HG02938 (cell line): ENCODE data around the gene AP4B1.
A peak's percentile ranks its signal among the peaks of the same experiment; 100 is the strongest.

ENCODE experiments used
- ATAC-seq: cut with Tn5 transposase; IDR thresholded peaks from one replicate; pipeline ENCODE4 v1.9.1; 2021; ENCODE audit warnings: mild to moderate bottlenecking, moderate library complexity; ENCODE audit not compliant: unreplicated experiment

The AP4B1 gene

DNA sequence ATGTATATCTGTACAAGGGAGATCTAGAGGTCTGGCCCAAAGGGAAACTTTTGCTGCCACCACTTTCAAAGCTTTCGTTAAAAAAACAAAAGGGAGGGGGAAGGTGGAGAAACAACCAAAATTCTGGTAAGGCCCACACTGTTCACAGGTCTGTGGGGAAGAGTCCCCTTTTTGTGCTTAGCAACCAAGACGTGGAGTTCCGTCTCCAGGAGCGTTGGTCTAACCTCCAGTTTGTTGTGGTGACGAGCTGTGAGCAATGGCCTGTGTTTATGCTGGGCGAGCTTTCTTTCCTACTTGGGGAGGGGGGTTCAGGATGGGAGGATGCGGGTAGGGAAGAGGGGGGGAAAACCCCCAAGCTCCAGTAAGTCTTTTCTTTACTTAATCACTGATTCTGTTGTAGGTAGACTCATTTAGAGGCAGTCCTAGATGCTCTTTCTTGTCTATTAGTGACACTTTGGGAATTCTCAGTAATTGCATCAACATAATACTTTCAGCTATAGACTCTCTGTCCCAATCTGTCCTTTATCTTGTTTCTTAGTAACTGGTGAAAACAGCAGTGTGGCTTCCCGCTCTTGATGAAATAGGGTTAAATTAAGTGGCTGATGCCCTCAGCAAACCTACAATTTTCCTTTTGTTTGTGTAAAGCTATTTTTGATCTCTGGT, 26.0 kb upstream of the AP4B1 start:
- ATAC-seq = peak; percentile 54

DNA sequence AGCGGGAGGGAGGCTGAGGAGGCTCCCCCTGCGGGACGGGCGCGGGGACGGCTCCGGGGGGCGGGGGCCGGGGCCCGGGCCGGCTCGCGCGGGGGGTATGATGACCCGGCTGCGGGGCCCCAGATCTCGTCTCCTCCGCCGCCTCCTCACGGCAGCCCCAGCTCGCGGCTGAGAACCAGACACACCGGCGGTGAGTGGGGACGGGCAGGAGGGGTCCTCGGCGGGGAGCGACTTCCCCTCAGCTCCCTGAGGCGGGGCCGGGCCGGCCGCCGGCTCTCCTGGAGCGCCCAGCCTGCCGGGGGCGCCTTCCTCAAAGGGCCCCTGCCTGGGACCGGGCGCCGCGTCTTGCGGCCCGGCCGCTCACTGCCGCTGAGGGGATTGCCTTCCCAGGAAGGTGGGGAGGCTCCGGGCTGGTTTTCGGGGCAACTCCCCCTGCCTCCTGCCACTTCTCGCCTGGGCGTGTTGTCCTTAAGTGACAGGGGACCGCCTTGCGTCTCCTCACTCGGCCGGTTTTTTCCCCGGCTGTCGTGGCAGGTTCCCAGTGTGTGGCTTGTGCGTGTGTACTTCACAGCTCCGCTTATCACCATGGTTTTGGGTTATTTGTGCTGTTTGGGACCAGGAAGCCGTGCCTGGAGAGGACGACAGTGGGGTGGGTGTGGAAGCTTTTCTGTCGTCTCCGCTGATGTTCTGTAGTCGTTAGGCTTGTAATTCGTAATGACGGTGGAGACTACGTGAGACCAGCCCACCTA, 25.3 kb upstream of the AP4B1 start:
- peak; percentile 20 for ATAC-seq

DNA sequence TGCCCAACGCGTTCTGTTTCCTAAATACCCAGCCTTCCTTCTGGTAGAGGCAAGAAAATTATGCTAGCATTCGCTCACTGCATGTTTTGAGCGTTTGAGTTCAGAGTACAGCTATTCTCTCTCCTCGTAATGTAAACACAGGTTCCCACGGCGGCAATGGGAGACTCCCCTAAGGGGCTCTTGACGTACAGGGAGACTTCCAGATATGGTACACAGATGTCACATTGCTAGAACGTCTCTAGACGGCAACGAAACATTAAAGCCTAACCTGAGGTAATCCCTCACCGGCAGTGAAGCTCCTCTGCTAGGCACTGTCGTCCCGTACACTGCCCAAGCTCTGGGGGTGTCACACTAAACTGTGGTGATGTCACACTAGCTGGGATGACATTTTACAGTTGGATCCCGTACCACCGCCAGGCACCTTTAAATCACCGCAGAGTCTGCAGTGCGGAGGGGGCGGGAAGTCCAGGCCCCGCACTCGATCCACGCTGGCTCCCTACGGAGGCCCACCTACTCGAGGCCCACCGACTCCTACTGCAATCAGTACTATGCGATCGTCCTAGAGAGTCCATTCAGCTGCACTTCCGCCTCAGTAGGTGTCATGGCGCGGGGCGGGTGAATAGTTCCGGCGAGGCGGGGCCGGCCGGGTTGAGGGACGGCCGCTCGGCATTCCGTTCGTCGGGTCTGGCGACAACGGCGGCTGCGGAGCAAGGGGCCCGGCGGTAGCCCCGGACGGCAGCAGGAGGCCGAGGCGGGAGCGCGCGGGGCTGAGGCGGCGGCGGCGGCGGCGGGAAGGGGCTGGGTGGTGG, 24.5 kb upstream of the AP4B1 start, which contains the start of gene HIPK1:
HIPK1 (plus strand) TSS at position 384 of the 809 bp plus-strand sequence.
- ATAC-seq = peak; percentile 52

DNA sequence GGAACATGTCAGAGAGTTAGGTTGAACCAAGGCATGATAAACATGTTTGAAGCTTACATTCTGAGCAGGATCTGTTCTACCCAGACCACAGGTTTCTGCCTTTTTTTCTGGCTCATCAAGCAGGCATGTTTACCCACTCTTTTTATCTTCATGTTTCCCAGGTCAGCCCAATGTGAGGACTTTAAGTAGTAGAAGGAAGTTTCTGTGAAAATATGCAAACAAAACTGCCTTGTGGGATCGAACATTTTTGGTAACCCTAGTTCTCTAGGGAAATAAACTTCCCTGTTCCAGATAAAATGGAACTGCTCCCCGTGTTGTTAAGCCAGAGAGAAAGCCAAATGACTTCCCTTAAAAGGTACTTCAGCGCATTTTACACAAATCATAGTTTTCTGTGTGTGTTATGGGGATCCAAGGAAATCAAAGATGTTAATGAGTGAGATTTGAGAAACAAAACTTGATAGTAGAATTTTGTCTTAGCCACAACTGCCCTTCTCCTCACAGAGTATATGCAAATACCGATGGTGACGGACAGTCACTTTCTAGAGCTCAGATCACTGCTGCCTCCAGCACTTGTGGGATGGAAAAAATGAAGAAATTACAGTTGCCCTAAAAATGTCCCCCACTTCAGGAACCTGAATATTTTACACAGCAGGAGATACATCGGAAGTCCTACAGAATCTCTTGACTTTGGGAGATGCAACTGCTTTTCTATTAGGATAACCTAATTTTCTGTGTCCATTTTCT, 23.8 kb upstream of the AP4B1 start:
- ATAC-seq = peak; percentile 30

DNA sequence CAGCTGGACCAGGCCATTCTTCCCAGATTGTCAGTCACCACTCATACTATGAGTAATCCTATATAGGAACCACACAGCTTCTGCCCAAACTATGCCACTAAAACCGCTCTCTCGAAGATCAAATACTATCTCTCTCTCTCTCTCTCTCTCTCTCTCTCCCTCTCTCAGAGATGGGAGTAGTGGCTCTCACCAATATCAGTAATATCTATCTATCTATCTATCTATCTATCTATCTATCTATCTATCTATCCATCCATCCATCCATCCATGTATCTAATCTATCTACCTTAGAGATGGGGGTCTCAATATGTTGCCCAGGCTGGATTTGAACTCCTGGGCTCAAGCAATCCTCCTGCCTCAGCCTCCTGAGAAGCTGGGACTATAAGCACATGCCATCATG, 19.9 kb upstream of the AP4B1 start:
- ATAC-seq = no peak

DNA sequence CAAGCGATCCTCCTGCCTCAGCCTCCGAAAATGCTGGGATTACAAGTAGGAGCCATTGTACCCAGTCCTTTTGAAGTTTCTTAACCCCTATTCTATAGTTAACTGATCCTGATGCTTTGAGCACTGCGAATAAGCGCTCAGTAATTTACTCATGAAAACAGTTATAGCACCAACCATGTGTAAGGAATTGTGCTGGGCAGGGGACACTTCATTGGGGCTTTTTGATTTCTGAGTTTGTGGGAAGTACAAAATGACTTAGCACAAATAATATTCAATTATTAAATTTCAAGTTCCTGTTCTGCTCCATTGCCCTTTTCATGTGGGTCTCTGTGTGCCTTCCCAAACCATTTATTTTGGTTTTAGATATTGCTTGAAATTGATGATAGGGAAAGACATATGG, 18.4 kb upstream of the AP4B1 start:
- ATAC-seq = no peak

DNA sequence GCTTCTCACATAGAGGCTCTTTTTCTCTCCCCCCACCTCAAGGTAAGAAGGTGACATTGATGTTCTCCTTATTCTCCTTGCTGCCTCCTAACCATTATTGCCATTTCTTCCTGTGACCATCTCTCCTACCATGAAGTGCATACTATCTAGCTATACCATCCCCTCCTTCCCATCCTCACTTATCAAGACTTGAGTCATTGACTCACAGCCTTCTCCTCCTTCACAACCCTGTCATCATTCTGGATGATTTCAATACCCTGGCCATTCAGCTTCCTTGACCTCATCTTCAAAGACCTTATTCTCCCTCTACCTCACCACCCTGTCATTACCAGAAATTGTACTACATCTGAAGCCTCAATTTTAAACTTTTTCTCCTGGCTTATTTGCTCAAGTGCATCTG, 13.6 kb upstream of the AP4B1 start:
- no peak for ATAC-seq

DNA sequence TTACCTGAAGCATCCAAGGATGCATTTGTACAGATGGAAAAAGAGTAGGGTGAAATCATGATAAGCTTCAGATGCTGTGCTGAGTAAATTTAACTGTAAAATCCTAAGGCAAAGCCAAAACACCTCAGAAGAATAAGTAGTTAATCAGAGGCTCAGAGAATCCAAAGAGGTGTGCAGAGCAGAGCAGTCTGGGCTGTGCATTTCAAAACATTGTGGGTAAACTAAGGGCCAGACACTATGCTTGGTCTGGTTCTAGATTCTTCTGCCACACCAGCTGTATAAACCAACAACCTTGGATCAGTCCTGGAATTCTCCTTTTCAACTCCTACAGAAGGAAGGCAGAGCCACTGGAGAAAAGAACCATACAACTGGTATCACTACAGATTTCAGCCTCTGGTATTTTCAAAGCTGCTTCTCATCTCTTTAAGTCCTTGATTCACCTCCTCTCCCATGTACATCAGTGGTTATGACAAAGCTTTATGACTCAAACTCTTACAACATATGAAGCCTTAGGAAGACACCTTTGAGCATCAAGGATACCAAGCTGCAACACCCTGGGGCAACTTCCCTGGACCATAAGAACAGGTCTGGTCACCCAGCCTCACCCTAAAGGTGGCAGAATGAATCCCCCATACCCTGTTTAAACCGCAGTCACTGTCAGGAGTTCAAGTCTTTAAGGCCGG, 12.9 kb upstream of the AP4B1 start:
- ATAC-seq = no peak

DNA sequence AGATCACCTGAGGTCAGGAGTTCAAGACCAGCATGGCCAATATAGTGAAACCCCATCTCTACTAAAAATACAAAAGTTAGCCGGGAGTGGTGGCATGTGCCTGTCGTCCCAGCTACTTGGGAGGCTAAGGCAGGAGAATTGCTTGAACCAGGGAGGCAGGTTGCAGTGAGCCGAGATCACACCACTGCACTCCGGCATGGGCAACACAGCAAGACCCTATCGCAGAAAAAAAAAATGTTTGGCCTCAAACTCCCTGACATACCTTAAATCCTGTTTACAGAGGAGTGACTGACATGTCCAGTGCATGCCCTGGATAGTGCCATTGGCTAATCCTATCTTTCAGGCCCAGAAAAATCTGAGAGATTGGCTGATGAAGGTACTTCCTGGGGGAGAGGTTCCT, 12.4 kb upstream of the AP4B1 start:
- ATAC-seq = no peak

DNA sequence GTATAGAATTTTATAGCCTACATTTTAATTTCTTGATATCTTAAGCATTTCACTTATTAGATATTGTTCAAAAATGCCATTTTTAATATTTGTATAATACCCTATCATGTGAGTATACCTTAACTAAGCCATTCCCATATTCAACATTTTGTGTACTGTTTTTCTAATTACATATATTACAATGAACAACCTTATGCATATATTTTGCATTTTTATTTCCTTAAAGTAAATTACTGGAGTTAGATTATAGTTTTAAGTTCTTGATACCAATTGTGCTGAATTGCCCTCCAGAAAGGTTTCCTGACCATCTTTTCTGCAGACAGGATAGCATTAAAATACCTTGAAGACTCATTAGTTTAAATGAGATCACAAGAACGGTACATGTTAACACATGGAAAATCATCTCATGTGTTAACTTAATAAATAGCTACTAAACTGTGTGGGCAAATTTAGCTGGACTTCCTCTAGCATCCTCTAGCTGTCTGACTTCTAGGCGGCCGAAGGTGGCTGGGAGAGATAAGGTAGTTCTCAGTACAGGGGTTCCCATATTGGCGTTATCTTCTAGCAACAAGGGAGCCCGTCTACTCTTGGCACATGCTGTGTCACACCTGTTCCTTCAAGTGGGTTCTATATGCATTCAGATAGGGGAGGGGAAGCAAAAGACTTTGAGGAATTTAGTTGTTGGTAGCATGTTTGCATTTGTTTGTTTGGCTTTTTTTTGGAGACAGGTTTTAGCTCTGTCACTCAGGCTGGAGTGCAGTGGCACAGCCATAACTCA, 9.5 kb upstream of the AP4B1 start:
- ATAC-seq = no peak

DNA sequence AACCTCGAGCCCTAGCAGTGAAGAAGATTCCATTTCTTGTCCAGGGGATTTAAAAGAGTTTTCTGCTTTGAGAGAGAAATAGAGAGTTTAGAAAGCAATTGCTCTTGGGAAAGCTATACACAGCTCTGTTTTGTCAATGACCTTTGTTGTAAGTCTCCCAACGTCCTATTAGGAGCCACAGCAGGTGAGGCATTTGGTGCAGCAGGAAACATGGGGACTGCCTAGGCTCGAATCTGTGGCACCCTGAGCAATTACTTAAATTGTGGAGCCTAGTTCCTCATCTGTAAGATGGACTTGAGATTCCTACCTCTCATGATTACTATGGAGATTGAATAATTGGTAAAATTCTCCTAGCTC, 8.7 kb upstream of the AP4B1 start:
- ATAC-seq = no peak

DNA sequence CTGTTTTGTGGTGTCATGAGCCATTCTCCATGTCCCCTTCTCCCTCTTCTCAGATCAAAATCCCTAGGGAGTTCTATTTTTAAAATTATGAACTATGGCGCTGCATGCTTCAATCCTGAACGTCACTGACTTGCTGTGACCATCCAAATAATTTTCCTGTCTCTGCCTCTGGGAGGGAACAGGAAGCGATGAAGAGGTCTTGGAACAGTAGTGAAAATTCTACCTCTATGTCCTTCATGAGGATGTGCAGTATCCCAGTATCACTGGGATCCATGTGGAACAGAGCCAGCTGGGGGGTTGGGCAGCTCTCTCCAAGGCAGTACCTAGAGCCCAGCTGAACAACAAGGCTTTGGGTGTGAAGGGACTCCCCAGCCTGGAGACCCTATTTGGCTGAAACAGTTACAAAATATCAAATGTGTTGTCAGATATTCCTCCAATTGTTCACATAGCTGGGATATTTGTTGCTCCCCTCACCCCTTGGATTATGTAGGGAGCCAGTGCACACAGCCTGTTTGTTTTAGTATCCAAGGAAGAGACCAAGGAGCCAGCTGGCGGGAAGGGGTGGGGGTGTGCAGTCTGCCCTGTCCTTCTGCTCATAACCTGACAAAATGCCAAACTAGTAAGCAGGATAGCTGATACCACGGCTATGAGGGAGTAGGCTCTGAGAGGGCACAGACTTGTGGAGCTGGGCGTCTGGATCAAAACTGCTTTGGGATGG, 8.2 kb upstream of the AP4B1 start:
- ATAC-seq = no peak

DNA sequence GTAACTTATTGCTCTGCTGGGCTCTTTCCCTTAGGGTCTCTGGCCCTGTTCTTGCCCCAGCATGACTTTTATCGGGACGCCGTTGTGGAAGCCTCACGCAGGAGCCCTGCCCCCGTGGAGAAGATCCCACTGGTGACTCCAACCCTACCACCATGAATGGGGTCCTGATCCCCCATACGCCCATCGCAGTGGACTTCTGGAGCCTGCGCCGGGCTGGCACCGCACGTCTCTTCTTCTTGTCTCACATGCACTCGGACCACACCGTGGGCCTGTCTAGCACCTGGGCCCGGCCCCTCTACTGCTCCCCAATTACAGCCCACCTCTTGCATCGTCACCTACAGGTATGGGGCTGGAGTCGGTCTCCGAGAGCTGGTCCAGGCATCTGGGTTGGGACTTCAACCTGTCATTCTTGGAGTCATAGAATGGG, 849 bp upstream of the AP4B1 start:
- ATAC-seq = peak; percentile 2

DNA sequence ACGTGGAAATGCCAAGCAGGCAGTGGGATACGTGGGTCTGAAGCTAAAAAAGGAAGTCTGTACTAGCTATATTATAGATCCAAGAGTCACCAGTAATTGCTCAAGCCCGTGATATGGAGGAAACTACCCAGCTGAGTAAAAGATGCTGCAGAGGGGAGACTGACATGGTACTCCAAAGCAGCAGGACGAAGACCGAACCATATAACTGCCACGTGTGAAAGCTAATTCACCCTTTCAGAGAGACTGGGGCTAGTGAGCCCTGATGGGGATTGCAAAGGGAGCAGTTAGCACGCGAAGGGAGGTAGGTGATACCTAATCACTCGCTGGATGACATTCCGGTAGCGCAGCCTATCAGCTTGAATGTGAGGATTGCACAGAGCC, 316 bp downstream of the AP4B1 start:
- ATAC-seq = peak; percentile 27

DNA sequence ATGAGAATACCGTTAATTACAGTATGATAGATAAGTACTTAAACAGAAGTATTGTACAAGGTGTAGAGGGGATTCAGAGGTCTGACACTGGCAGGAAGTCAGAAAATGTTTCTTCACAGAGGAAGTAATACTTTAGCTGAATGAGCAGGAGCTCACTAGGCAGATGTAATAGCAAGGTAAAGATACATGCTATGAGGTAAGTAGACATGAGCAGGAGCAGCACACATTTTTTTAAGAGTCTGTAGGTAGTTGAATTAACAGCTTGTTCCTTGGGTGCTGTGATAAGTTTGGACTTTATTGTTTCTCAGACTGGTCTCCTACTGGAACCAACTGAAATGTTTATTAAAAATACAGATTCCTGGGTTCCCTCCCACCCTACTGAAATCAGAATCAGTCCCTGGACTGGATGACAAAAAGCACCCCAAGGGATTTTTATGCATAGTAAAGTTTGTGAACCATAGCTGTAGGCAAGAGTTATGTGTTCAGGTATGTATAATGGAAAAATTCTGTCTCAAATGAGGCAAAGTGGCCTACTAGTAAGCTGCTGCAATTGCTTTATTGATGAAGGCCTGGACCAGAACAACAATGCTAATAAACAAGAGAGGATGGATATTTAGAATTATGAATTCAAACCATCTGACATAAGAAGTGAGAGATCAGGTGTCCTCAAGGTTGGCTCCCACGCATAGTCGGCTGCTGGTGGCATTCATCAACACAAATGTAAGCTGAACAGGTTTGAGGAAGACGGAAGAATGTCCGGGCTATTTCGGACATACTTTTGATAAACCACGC, 902 bp downstream of the AP4B1 start:
- ATAC-seq = no peak

DNA sequence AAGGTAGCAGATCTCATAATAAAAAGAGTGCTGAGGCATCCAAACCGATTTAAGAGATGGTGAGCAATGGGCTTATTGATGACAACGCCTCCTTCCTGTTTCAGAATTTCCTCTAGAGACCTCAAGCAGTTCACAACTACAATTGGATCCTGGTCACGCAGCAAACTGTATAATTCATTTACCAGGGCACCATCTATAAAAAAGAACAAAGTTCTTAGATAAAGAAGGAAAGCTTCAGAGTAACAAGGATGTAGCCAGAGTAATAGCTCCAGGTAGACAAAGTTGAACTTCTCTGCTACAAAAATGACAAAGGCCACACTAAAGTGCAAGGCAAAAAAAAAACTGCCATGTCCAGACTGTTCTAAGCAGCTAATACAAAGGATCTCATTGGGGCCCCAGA, 3.4 kb downstream of the AP4B1 start:
- ATAC-seq = no peak

DNA sequence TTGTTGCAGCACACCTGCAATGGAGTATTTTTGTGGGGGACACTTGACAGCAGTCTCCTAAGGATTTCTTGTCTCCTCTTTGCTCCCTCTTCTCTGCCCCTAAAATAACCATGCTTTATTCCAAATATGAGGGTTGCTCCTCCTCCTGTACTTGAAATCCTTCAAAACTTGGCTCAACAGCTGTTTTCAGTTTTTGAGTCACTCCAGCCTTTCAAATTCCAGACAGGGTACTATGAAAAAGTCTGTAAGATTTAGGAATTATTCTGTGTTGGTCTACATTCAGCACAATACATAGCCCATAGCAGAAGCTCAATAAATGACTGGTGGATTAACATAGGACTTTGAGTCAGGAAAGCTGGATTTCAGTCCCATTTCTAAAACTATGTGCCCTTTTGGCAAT, 5.5 kb downstream of the AP4B1 start:
- no peak for ATAC-seq

DNA sequence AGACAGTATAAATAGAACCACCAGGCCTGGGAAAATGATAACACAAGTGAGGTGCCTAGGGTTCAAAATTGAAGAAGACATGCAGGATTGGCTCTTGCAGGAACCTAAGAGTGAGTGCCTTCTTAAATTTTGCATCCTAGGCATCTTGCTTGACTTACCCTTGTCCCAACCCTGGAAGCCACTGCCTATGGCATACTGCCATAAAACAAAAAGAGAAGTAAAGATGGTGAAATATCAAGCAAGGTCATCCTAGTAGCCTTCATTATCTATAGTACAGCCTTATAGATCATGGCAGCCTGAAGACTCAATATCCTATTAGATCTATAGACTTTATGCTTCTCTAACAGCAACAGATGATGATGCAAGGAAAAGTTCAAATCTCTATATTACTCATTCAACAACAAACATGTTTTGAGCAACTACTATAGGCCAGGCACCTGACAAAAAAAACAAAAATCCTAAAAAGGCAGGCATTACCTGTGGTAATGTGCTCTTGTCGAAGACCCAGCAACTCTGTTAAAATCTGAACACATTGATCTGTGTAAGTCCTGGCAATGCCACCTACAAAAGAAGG, 6.3 kb downstream of the AP4B1 start:
- no peak for ATAC-seq
